ENCODE results near the gene ATP8B1.

ATP8B1 gene

GRCh38 chr18:57801325-57801724 lies 1.8 kb downstream of the ATP8B1 start:
- Histone ChIP-seq H2AFZ (ENCODE audit: low read length) (no peak overlapping the region), H3K4me3 (ENCODE audit: low read length, poor library complexity, severe bottlenecking) (no peak overlapping the region), H3K36me3 (ENCODE audit: insufficient read depth, low read length) (no peaks in the 10 kb centered on the region), H3K9ac (ENCODE audit: low read depth, low read length, poor library complexity, severe bottlenecking) (no peak overlapping the region), H4K20me1 (ENCODE audit: insufficient read depth, low read length, poor library complexity, severe bottlenecking) (no peaks in the 10 kb centered on the region), H3K27me3 (ENCODE audit: insufficient read depth, low read length, poor library complexity, severe bottlenecking) (peaks cover 7% of the 10 kb centered on the region), H3K9me2 (replicated peaks; ENCODE audit: low read depth, low read length) (no peaks in the 10 kb centered on the region), H3K4me1 (ENCODE audit: insufficient read depth, low read length, poor library complexity, severe bottlenecking) (no peaks in the 10 kb centered on the region), H3K4me2 (ENCODE audit: low read depth, low read length, poor library complexity, severe bottlenecking) (no peak overlapping the region), H3K9me3 (ENCODE audit: insufficient read depth, low read depth, low read length) (no peaks in the 10 kb centered on the region), H3K79me2 (ENCODE audit: insufficient read depth, low read length) (no peaks in the 10 kb centered on the region), H3F3A (ENCODE audit: low read depth) (no peaks in the 10 kb centered on the region)
- TF ChIP-seq EZH2phosphoT487 (IDR thresholded peaks at IDR 0.05; ENCODE audit: borderline replicate concordance) (no peak), CTCF (conservative IDR thresholded peaks at IDR 0.05; ENCODE audit: low read length) (no peak)

GRCh38 chr18:57798713-57799373 lies 4.3 kb downstream of the ATP8B1 start:
- Histone ChIP-seq H3K9ac (ENCODE audit: low read depth, low read length, poor library complexity, severe bottlenecking) (no peak overlapping the region), H3K9me3 (ENCODE audit: insufficient read depth, low read depth, low read length) (no peaks in the 10 kb centered on the region), H3K36me3 (ENCODE audit: insufficient read depth, low read length) (no peaks in the 10 kb centered on the region), H3K79me2 (ENCODE audit: insufficient read depth, low read length) (no peaks in the 10 kb centered on the region), H2AFZ (ENCODE audit: low read length) (no peak overlapping the region), H3K27me3 (ENCODE audit: insufficient read depth, low read length, poor library complexity, severe bottlenecking) (peaks cover 7% of the 10 kb centered on the region), H4K20me1 (ENCODE audit: insufficient read depth, low read length, poor library complexity, severe bottlenecking) (no peaks in the 10 kb centered on the region), H3F3A (ENCODE audit: low read depth) (no peaks in the 10 kb centered on the region), H3K9me2 (replicated peaks; ENCODE audit: low read depth, low read length) (no peaks in the 10 kb centered on the region), H3K4me2 (ENCODE audit: low read depth, low read length, poor library complexity, severe bottlenecking) (no peak overlapping the region), H3K4me3 (ENCODE audit: low read length, poor library complexity, severe bottlenecking) (no peak overlapping the region), H3K4me1 (ENCODE audit: insufficient read depth, low read length, poor library complexity, severe bottlenecking) (no peaks in the 10 kb centered on the region)
- TF ChIP-seq EZH2phosphoT487 (IDR thresholded peaks at IDR 0.05; ENCODE audit: borderline replicate concordance), result no peak
- TF ChIP-seq CTCF (conservative IDR thresholded peaks at IDR 0.05; ENCODE audit: low read length), result no peak

- Histone ChIP-seq H4K20me1 (ENCODE audit: insufficient read depth, low read length, poor library complexity, severe bottlenecking) (no peaks in the 10 kb centered on the region), H3K4me3 (ENCODE audit: low read length, poor library complexity, severe bottlenecking) (no peak overlapping the region), H3K36me3 (ENCODE audit: insufficient read depth, low read length) (no peaks in the 10 kb centered on the region), H3K9ac (ENCODE audit: low read depth, low read length, poor library complexity, severe bottlenecking) (no peak overlapping the region), H3K4me1 (ENCODE audit: insufficient read depth, low read length, poor library complexity, severe bottlenecking) (no peaks in the 10 kb centered on the region), H3K79me2 (ENCODE audit: insufficient read depth, low read length) (no peaks in the 10 kb centered on the region), H3K9me2 (replicated peaks; ENCODE audit: low read depth, low read length) (no peaks in the 10 kb centered on the region), H2AFZ (ENCODE audit: low read length) (no peak overlapping the region), H3K9me3 (ENCODE audit: insufficient read depth, low read depth, low read length) (no peaks in the 10 kb centered on the region), H3F3A (ENCODE audit: low read depth) (no peaks in the 10 kb centered on the region), H3K27me3 (ENCODE audit: insufficient read depth, low read length, poor library complexity, severe bottlenecking) (peaks cover 3% of the 10 kb centered on the region), H3K4me2 (ENCODE audit: low read depth, low read length, poor library complexity, severe bottlenecking) (no peak overlapping the region)
- TF ChIP-seq CTCF (conservative IDR thresholded peaks at IDR 0.05; ENCODE audit: low read length) (no peak), EZH2phosphoT487 (IDR thresholded peaks at IDR 0.05; ENCODE audit: borderline replicate concordance) (no peak)
Observed at GRCh38 chr18:57797209-57797651, 5.9 kb downstream of the ATP8B1 start.

Data from Loucy (cell line).